Osteocyte (in vitro differentiated cells): ENCODE data around the gene CRYBG2. TPM values are rescaled to one million over a fixed set of nuclear protein-coding genes. Genes with fewer than 3 reads are reported as not detected.
"Not testable (repeated sequence)": the region's sequence is repeated elsewhere in the genome, so short reads cannot be mapped to it uniquely, and the experiment has no call there.

ENCODE experiments used
- DNase-seq: peaks from one replicate; pipeline ENCODE4 v3.0.0; 2021; ENCODE audit warnings: mixed read lengths; ENCODE audit not compliant: unreplicated experiment; ENCODE audit errors: extremely low spot score
- H3K27ac Mint-ChIP-seq: one replicate; pipeline ENCODE4 v1.8.0; 2021; ENCODE audit warnings: mild to moderate bottlenecking, mixed read lengths; ENCODE audit not compliant: unreplicated experiment
- H3K27me3 Mint-ChIP-seq: one replicate; pipeline ENCODE4 v1.8.0; 2021; ENCODE audit warnings: mixed read lengths; ENCODE audit not compliant: unreplicated experiment
- H3K36me3 Mint-ChIP-seq: one replicate; pipeline ENCODE4 v1.8.0; 2021; ENCODE audit warnings: mixed read lengths; ENCODE audit not compliant: unreplicated experiment
- H3K4me1 Mint-ChIP-seq: one replicate; pipeline ENCODE4 v1.8.0; 2021; ENCODE audit warnings: mixed read lengths; ENCODE audit not compliant: unreplicated experiment
- H3K4me3 Mint-ChIP-seq: one replicate; pipeline ENCODE4 v1.8.0; 2021; ENCODE audit warnings: mild to moderate bottlenecking, moderate library complexity, mixed read lengths; ENCODE audit not compliant: unreplicated experiment
- H3K9me3 Mint-ChIP-seq: one replicate; pipeline ENCODE4 v1.8.0; 2021; ENCODE audit warnings: mixed read lengths; ENCODE audit not compliant: unreplicated experiment
- CTCF ChIP-seq: fragments of 200-600 bp; sonication (generic); IDR thresholded peaks from 2 replicates; pipeline ENCODE4 v1.5.0; 2021; ENCODE audit warnings: antibody characterized with exemption, mild to moderate bottlenecking, moderate library complexity
- total RNA-seq: library from RNA; stranded (reverse); gene quantifications from 2 replicates; pipeline ENCODE4 v1.2.1, GENCODE V29; 2021

Gene CRYBG2
- total RNA-seq, 1 donor from 2014 or later = not detected

GRCh38 chr1:26373789-26374188, 19.9 kb upstream of the CRYBG2 start:
- H3K36me3 Mint-ChIP-seq = no peaks in the 10 kb centered on the region
- no peak for DNase-seq
- no peak overlapping the region for H3K27ac Mint-ChIP-seq
- no peak for TF ChIP-seq CTCF
- H3K4me1 Mint-ChIP-seq = peaks cover 22% of the 10 kb centered on the region
- H3K27me3 Mint-ChIP-seq = no peaks in the 10 kb centered on the region
- H3K4me3 Mint-ChIP-seq = no peak overlapping the region
- H3K9me3 Mint-ChIP-seq = no peaks in the 10 kb centered on the region

GRCh38 chr1:26373281-26373680, 19.4 kb upstream of the CRYBG2 start:
- H3K9me3 Mint-ChIP-seq = no peaks in the 10 kb centered on the region
- no peak overlapping the region for H3K4me3 Mint-ChIP-seq
- H3K27ac Mint-ChIP-seq = no peak overlapping the region
- TF ChIP-seq CTCF = no peak
- no peaks in the 10 kb centered on the region for H3K27me3 Mint-ChIP-seq
- no peak for DNase-seq
- peaks cover 17% of the 10 kb centered on the region for H3K4me1 Mint-ChIP-seq
- H3K36me3 Mint-ChIP-seq = no peaks in the 10 kb centered on the region

GRCh38 chr1:26372611-26373010, 18.7 kb upstream of the CRYBG2 start, which contains the start of gene ZNF683:
Gene ZNF683 (minus strand): TSS chr1:26372750. CDS start chr1:26368571, 4,179 bp downstream.
- not testable (repeated sequence) for H3K4me3 Mint-ChIP-seq, H3K27ac Mint-ChIP-seq, H3K36me3 Mint-ChIP-seq, H3K9me3 Mint-ChIP-seq, DNase-seq, H3K27me3 Mint-ChIP-seq
- peaks cover 10% of the 10 kb centered on the region for H3K4me1 Mint-ChIP-seq

- Mint-ChIP-seq H3K4me1 (peaks cover 6% of the 10 kb centered on the region), H3K4me3 (no peak overlapping the region), H3K9me3 (no peaks in the 10 kb centered on the region), H3K27me3 (no peaks in the 10 kb centered on the region), H3K36me3 (no peaks in the 10 kb centered on the region), H3K27ac (no peak overlapping the region)
- no peak for DNase-seq
- no peak for TF ChIP-seq CTCF
Measured at GRCh38 chr1:26372039-26372438, 18.1 kb upstream of the CRYBG2 start.

GRCh38 chr1:26370591-26371382, 16.9 kb upstream of the CRYBG2 start:
- no peak for DNase-seq
- Mint-ChIP-seq H3K4me1 (peaks cover 6% of the 10 kb centered on the region), H3K27ac (no peak overlapping the region), H3K4me3 (no peak overlapping the region), H3K27me3 (peaks cover 2% of the 10 kb centered on the region), H3K36me3 (no peaks in the 10 kb centered on the region), H3K9me3 (no peaks in the 10 kb centered on the region)
- TF ChIP-seq CTCF = no peak
